GM21515 (cell line): ENCODE measurements around the gene GMPPA.

ENCODE experiments used
- ATAC-seq: cut with Tn5 transposase; IDR thresholded peaks from one replicate; pipeline ENCODE4 v1.9.1; 2021; ENCODE audit not compliant: unreplicated experiment

GMPPA gene

GRCh38 chr2:219517954-219518778, 19.5 kb downstream of the GMPPA start:
- ATAC-seq = no peak

- no peak for ATAC-seq
Observed at GRCh38 chr2:219519526-219519916, 20.8 kb downstream of the GMPPA start.

GRCh38 chr2:219520079-219520478, 21.4 kb downstream of the GMPPA start:
- no peak for ATAC-seq

- no peak for ATAC-seq
Observed at GRCh38 chr2:219521066-219521880, 22.6 kb downstream of the GMPPA start.

- ATAC-seq = no peak
Observed at GRCh38 chr2:219522111-219523030, 23.7 kb downstream of the GMPPA start.

- no peak for ATAC-seq
Observed at GRCh38 chr2:219523031-219523671, 24.5 kb downstream of the GMPPA start.

GRCh38 chr2:219524817-219525216, 26.1 kb downstream of the GMPPA start:
- ATAC-seq = no peak

- no peak for ATAC-seq
Observed at GRCh38 chr2:219525533-219526232, 27.0 kb downstream of the GMPPA start.

GRCh38 chr2:219526320-219527075, 27.8 kb downstream of the GMPPA start:
- ATAC-seq = no peak

GRCh38 chr2:219527076-219527394, 28.3 kb downstream of the GMPPA start:
- no peak for ATAC-seq

GRCh38 chr2:219527472-219527871, 28.8 kb downstream of the GMPPA start:
- ATAC-seq = no peak

GRCh38 chr2:219530048-219530963, 31.6 kb downstream of the GMPPA start:
- ATAC-seq = peak; percentile 87

GRCh38 chr2:219531639-219532377, 33.1 kb downstream of the GMPPA start:
- no peak for ATAC-seq

- ATAC-seq = no peak
Observed at GRCh38 chr2:219532378-219532649, 33.6 kb downstream of the GMPPA start.

- no peak for ATAC-seq
Observed at GRCh38 chr2:219533930-219534661, 35.4 kb downstream of the GMPPA start.

- no peak for ATAC-seq
Observed at GRCh38 chr2:219536425-219536824, 37.7 kb downstream of the GMPPA start.

- no peak for ATAC-seq
Observed at GRCh38 chr2:219536967-219537366, 38.3 kb downstream of the GMPPA start.
